Nasal cavity respiratory epithelium epithelial cell of viscerocranial mucosa (primary cell): Measurements from ENCODE around the gene ABHD1. TPM values are rescaled to one million over a fixed set of nuclear protein-coding genes. Genes with fewer than 3 reads are reported as not detected.

Experiments used
- total RNA-seq: library from RNA; depleted of rRNA; stranded (reverse); fragments of >200 nt; gene quantifications from 2 replicates; pipeline ENCODE4 v1.2.3, GENCODE V29; 2014

Gene ABHD1
- not detected in 2 replicates for total RNA-seq

DNA sequence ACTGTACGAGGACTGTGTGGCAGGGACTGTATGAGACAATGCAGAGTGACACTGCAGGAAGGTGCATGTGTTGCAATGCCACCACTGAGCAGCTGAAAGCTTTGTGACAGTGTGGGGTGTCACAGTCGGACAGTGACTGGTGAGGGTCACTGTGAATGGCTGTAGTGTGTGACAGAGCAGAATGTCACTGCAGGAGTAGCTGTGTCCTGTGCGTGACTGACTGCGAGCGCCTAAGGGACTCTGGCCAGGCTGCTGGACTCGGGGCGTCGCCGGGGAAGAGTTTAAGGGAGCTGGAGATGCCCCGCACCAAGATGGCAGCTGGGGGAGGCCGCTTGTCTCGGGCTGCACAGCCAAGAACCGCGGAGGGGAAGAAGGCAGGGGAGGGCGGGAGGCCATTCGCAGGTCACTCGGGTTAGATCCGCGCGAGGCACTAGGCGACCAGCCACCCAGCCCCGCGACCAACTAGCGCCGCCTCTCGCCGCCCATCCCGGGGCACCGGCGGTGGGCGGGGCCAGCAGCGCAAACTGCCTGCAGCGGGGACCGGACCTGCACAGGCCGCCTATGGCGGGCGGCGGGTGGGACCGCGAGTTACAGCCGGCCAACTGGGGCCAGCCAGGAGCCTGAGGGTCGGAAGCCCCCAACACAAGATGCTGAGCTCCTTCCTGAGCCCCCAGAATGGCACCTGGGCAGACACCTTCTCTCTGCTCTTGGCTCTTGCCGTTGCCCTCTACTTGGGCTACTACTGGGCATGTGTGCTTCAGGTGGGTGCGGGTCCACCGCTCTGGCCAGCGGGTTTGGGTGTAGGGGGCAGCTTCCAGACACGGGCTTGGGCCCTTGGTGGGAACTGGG, at the start of gene ABHD1:
Gene ABHD1, plus strand, starts transcription at position 514 of the 849 bp plus-strand sequence. Its CDS starts 134 bp downstream, at position 648.

DNA sequence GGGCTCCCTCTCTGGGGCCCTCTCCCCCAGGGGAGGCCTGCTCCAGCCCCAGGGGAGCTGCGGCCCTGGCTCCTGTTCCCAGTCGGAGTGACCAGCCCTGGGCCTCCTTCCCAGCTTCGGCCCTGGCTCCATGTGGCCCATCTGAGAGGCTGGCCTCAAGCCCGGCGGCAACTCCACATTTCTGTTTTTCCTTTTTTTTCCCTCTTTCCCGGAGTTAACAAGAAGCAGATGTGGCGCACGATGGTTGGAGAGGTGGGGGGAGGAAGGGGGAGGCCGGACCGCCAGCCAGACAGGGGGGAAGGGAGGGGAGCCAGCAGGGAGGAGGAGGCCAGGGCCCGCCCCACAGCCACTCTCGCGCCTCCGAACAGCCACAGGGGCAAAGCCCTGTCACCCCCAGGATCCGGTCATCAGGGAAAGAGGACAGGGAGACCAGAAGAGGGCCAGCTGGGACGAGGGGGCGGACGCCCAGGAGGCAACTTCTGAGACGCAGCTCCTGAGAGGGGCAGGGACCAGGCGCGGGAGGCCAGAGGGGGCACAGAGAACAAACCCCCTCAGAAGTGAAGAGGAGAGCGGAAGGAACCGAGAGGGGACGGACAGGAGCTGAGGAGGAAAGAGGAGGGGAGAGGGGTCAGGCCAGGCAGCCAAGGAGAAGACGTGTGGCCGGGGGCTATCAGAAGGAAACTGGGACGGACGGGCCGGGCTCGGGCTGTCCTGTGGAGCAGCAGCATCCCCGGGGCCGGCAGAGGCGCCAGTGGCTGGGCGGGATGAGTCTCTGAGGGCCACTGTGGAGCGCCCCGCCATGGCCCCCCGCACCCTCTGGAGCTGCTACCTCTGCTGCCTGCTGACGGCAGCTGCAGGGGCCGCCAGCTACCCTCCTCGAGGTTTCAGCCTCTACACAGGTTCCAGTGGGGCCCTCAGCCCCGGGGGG, 45.1 kb upstream of the ABHD1 start, which contains the start of gene EMILIN1:
Gene EMILIN1, plus strand, starts transcription at position 349 of the 928 bp plus-strand sequence. Its CDS starts 451 bp downstream, at position 800.

GRCh38 chr2:27086724-27087593, 36.7 kb upstream of the ABHD1 start, which contains the start of gene KHK:
KHK (plus strand) TSS chr2:27086772; CDS start chr2:27087260, 488 bp downstream.

GRCh38 chr2:27118525-27119329, 4.9 kb upstream of the ABHD1 start, which contains the start of gene CGREF1:
CGREF1 (minus strand) TSS chr2:27119128; CDS start chr2:27104366, 14,762 bp downstream.

GRCh38 chr2:27133905-27134780, 10.5 kb downstream of the ABHD1 start, which contains the start of gene PREB:
PREB (minus strand) TSS chr2:27134636; CDS start chr2:27134421, 215 bp downstream.

DNA sequence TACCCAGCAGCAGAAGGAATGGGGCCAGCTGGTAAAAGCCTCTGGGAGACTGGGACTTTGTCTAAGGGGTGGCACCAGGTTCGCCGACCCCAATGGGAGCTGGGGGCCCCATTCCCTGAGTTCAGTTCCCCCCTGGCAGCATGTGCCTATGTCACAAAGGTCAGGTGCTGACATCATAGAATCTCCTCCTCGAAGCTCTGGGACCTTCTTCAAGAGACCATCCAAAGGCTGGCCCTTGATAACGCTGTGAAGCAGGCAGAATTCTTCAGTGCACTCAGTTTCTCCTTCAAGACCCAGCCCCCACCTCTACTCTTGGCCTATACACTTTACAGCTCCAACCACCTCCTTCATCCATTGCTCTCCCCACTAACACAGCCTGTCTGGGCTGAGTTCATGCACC, 15.7 kb downstream of the ABHD1 start, which contains the start of gene PRR30:
Gene PRR30, minus strand, starts transcription at position 101 of the 400 bp plus-strand sequence. CDS start 1,081 bp downstream, outside the sequence.

DNA sequence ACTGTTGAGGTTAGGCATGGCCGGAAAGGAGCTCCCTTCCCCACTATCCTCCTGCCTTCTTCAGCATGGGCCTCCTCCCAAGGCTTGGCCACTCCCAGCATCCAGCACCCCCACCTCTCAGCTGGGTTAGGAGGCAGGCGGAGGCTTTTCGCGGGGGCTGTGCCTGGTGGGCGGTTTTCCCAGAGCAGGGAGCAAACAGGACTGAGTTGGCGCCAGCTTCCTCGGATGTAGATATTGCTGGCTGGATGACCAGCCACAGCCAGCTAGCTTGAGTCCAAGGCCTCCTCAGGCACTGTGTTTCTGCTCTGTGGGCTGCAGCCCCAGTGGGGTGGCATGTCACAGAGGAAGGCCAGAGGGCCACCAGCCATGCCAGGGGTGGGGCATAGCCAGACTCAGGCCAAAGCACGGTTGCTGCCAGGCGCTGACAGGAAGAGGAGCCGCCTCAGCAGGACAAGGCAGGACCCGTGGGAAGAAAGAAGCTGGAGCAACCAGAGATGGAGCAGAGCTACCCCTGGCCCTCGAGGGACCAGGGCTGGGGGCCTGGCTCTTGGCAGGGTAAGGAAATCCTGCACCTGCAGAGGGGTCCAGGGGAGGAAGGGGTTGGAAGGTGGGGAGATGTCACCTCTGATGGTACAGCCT, 25.3 kb downstream of the ABHD1 start, which contains the start of gene TCF23:
Gene TCF23, plus strand, starts transcription at position 204 of the 639 bp plus-strand sequence. Its CDS starts 130 bp downstream, at position 334.

Other genes starting within 250 kb of the ABHD1 start
- 2.1 and 9.8 TPM in 2 replicates for gene MAPRE3, start 153.2 kb upstream of the ABHD1 start, total RNA-seq
- 18.5 and 19.6 TPM in 2 replicates for gene TMEM214, start 90.8 kb upstream of the ABHD1 start, total RNA-seq
- 10.6 and 20.4 TPM in 2 replicates for gene AGBL5, start 72.1 kb upstream of the ABHD1 start, total RNA-seq
- 254 and 377 TPM in 2 replicates for gene OST4, start 52.2 kb upstream of the ABHD1 start, total RNA-seq
- gene EMILIN1, start 45.2 kb upstream of the ABHD1 start, total RNA-seq: 0.34 and 0.36 TPM in 2 replicates
- 0.34 and 0.78 TPM in 2 replicates for gene KHK, start 37.0 kb upstream of the ABHD1 start, total RNA-seq
- gene CGREF1, start 4.7 kb upstream of the ABHD1 start, total RNA-seq: 1.0 and 1.8 TPM in 2 replicates
- gene PREB, start 10.8 kb downstream of the ABHD1 start, total RNA-seq: 39.4 and 82.7 TPM in 2 replicates
- gene PRR30, start 15.6 kb downstream of the ABHD1 start, total RNA-seq: not detected in 2 replicates
- gene TCF23, start 25.2 kb downstream of the ABHD1 start, total RNA-seq: under 0.01 TPM in 1 of 2 replicates, not detected in the other
- 122 and 193 TPM in 2 replicates for gene ATRAID, start 88.2 kb downstream of the ABHD1 start, total RNA-seq
- gene SLC5A6, start 88.5 kb downstream of the ABHD1 start, total RNA-seq: 22.9 and 34.7 TPM in 2 replicates
- 34.9 and 61.9 TPM in 2 replicates for gene CAD, start 93.6 kb downstream of the ABHD1 start, total RNA-seq
- not detected in 2 replicates for gene SLC30A3, start 139.2 kb downstream of the ABHD1 start, total RNA-seq
- gene DNAJC5G, start 151.6 kb downstream of the ABHD1 start, total RNA-seq: not detected in 2 replicates
- not detected in 2 replicates for gene TRIM54, start 158.6 kb downstream of the ABHD1 start, total RNA-seq
- gene UCN, start 184.6 kb downstream of the ABHD1 start, total RNA-seq: 1.0 and 1.1 TPM in 2 replicates
- 43.7 and 44.1 TPM in 2 replicates for gene MPV17, start 199.3 kb downstream of the ABHD1 start, total RNA-seq
- gene GTF3C2, start 232.9 kb downstream of the ABHD1 start, total RNA-seq: 26.0 and 33.6 TPM in 2 replicates
- 28.6 and 32.8 TPM in 2 replicates for gene EIF2B4, start 246.5 kb downstream of the ABHD1 start, total RNA-seq
- gene SNX17, start 246.8 kb downstream of the ABHD1 start, total RNA-seq: 79.7 and 108 TPM in 2 replicates